ENCODE results near the gene NADK.

DNA sequence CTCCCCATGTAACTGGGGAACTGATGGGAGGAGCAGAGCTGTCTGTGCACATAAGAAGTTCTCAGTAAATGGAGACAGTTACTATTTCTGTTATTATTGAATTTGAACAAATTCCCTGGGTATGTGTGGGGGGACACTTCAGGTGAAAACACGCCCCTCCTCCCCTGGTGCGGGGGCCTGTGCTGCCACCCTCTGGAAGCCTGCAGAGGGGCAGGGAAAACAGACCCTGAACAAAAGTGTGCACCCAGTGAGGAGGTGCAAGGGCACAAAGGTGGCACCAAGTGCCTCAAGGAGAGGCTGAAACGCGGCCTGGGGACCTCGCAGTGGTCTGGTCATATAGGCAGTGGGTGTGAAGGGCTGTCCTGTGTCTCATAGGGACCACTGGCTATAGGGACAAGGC, 18.2 kb upstream of the NADK start:
- TF ChIP-seq EZH2phosphoT487 (IDR thresholded peaks at IDR 0.05; ENCODE audit: borderline replicate concordance, low read length), result no peak
- TF ChIP-seq, protein P1, sequence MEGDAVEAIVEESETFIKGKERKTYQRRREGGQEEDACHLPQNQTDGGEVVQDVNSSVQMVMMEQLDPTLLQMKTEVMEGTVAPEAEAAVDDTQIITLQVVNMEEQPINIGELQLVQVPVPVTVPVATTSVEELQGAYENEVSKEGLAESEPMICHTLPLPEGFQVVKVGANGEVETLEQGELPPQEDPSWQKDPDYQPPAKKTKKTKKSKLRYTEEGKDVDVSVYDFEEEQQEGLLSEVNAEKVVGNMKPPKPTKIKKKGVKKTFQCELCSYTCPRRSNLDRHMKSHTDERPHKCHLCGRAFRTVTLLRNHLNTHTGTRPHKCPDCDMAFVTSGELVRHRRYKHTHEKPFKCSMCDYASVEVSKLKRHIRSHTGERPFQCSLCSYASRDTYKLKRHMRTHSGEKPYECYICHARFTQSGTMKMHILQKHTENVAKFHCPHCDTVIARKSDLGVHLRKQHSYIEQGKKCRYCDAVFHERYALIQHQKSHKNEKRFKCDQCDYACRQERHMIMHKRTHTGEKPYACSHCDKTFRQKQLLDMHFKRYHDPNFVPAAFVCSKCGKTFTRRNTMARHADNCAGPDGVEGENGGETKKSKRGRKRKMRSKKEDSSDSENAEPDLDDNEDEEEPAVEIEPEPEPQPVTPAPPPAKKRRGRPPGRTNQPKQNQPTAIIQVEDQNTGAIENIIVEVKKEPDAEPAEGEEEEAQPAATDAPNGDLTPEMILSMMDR (IDR thresholded peaks at IDR 0.05; ENCODE audit: low read depth, low read length, poor library complexity, severe bottlenecking), result peak; percentile 59
